ENCODE measurements around the gene TMPRSS9. TPM values are rescaled to one million over a fixed set of nuclear protein-coding genes. Genes with fewer than 3 reads are reported as not detected.
A peak's percentile ranks its signal among the peaks of the same experiment; 100 is the strongest.

Gene TMPRSS9
- total and polyA plus RNA-seq, 2 of the 13 experiments (the other 11 are each of a cell fraction or from before 2014, with no cell fraction given), result 2.5 to 5.2 TPM

GRCh38 chr19:2416321-2417097 lies 56.4 kb downstream of the TMPRSS9 start (continued):
- TF ChIP-seq NFAT5 (CRISPR knock-in tag; IDR thresholded peaks at IDR 0.05) (0 out of 2 replicates have a peak, but pooled peaks have one; percentile 29), ATF7 (IDR thresholded peaks at IDR 0.05) (no peak), ATF7 (CRISPR knock-in tag; IDR thresholded peaks at IDR 0.05) (no peak), ZNF160 (CRISPR knock-in tag; IDR thresholded peaks at IDR 0.05) (0 out of 2 replicates have a peak, but pooled peaks have one; percentile 47), ZNF644 (CRISPR knock-in tag; IDR thresholded peaks at IDR 0.05; ENCODE audit: low read depth) (peak; percentile 46; the same call in 1 of the 2 replicates), ZBTB25 (CRISPR knock-in tag; IDR thresholded peaks at IDR 0.05) (no peak; the same call in 1 of the 2 replicates), CCAR2 (optimal IDR thresholded peaks at IDR 0.05; ENCODE audit: low read depth, low read length) (no peak), ZNF609 (CRISPR knock-in tag; IDR thresholded peaks at IDR 0.05; ENCODE audit: borderline replicate concordance) (peak; percentile 36; the same call in 1 of the 2 replicates), ZBTB46 (CRISPR knock-in tag; IDR thresholded peaks at IDR 0.05; ENCODE audit: borderline replicate concordance) (no peak), CBX1 (IDR thresholded peaks at IDR 0.05; ENCODE audit: low read depth) (no peak), ZBTB4 (CRISPR knock-in tag; IDR thresholded peaks at IDR 0.05; ENCODE audit: borderline replicate concordance) (peak; percentile 86; the same call in 1 of the 2 replicates)
